ENCODE data around the gene GULP1. TPM values are rescaled to one million over a fixed set of nuclear protein-coding genes. Genes with fewer than 3 reads are reported as not detected.

GULP1 gene
- total and polyA plus RNA-seq, 10 of the 15 experiments (the other 5 are each of a cell fraction or from before 2014, with no cell fraction given), result 0.02 to 1.3 (median 0.15) TPM; not detected in 5

GRCh38 chr2:188422726-188423125 lies 131.1 kb downstream of the GULP1 start:
- H3K4me1 ChIP-seq (ENCODE audit: control insufficient read depth, insufficient read depth, low read length), result no peaks in the 10 kb centered on the region
- no TSS peak for BruUV-seq (replicated peaks)
- H3K4me2 ChIP-seq (ENCODE audit: control insufficient read depth, insufficient read depth), result no peak overlapping the region
- no peak for TF ChIP-seq TCF12 (IDR thresholded peaks at IDR 0.05; ENCODE audit: low read depth, low read length)
- no peak for TF ChIP-seq ZNF24 (IDR thresholded peaks at IDR 0.05)
- TF ChIP-seq CHD1 (IDR thresholded peaks at IDR 0.05; ENCODE audit: low read depth, low read length), result no peak
- TF ChIP-seq, protein P1, sequence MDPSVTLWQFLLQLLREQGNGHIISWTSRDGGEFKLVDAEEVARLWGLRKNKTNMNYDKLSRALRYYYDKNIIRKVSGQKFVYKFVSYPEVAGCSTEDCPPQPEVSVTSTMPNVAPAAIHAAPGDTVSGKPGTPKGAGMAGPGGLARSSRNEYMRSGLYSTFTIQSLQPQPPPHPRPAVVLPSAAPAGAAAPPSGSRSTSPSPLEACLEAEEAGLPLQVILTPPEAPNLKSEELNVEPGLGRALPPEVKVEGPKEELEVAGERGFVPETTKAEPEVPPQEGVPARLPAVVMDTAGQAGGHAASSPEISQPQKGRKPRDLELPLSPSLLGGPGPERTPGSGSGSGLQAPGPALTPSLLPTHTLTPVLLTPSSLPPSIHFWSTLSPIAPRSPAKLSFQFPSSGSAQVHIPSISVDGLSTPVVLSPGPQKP (IDR thresholded peaks at IDR 0.05; ENCODE audit: low read depth, low read length), result no peak
- TF ChIP-seq MYB (IDR thresholded peaks at IDR 0.05; ENCODE audit: borderline replicate concordance, low read depth, low read length), result no peak
- TF ChIP-seq ZBED1 (IDR thresholded peaks at IDR 0.05; ENCODE audit: borderline replicate concordance), result no peak
- no peak for TF ChIP-seq LARP7 (IDR thresholded peaks at IDR 0.05)
- TF ChIP-seq, protein P2, sequence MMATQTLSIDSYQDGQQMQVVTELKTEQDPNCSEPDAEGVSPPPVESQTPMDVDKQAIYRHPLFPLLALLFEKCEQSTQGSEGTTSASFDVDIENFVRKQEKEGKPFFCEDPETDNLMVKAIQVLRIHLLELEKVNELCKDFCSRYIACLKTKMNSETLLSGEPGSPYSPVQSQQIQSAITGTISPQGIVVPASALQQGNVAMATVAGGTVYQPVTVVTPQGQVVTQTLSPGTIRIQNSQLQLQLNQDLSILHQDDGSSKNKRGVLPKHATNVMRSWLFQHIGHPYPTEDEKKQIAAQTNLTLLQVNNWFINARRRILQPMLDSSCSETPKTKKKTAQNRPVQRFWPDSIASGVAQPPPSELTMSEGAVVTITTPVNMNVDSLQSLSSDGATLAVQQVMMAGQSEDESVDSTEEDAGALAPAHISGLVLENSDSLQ (IDR thresholded peaks at IDR 0.05), result no peak
- no peak for TF ChIP-seq SMARCA5 (IDR thresholded peaks at IDR 0.05)
- TF ChIP-seq SMC3 (IDR thresholded peaks at IDR 0.05; ENCODE audit: borderline replicate concordance, low read length), result no peak
- TF ChIP-seq HCFC1 (IDR thresholded peaks at IDR 0.05; ENCODE audit: low read length), result no peak
- TF ChIP-seq JUND (IDR thresholded peaks at IDR 0.05; ENCODE audit: low read depth, low read length), result no peak
- TF ChIP-seq TBL1XR1 (IDR thresholded peaks at IDR 0.05; ENCODE audit: low read depth, low read length), result no peak
- TF ChIP-seq SPI1 (IDR thresholded peaks at IDR 0.05; ENCODE audit: borderline replicate concordance, insufficient read depth, low read depth, low read length), result no peak
- no peak for TF ChIP-seq JUNB (IDR thresholded peaks at IDR 0.05)
- TF ChIP-seq CBX3 (IDR thresholded peaks at IDR 0.05; ENCODE audit: borderline replicate concordance, low read depth), result no peak
- CTCF ChIA-PET, result interaction anchor here (1.4 kb wide), 1 partner anchor 9 kb away, joined by 3 read pairs; no protein-coding TSS in a partner anchor
- RAD21 ChIA-PET (ENCODE audit: unreplicated experiment), result interaction anchor here (0.5 kb wide), 1 partner anchor 530 kb away, joined by 3 read pairs; no protein-coding TSS in a partner anchor
- no peak overlapping the region for H2AFZ ChIP-seq (ENCODE audit: control insufficient read depth, low read depth, low read length)
- SMC1A ChIA-PET (ENCODE audit: uncharacterized antibody, unreplicated experiment), result no interaction called here
- no peaks in the 10 kb centered on the region for H3K27me3 ChIP-seq (replicated peaks in 1 of 2; ENCODE audit: control insufficient read depth in 2 of 2, insufficient read depth in 2 of 2, low read length in 1 of 2)
- no peak overlapping the region for H3K9ac ChIP-seq (ENCODE audit: control insufficient read depth, insufficient read depth, low read length)
- no peak overlapping the region for H3K27ac ChIP-seq (ENCODE audit: control insufficient read depth, insufficient read depth)
- no peaks in the 10 kb centered on the region for H3K36me3 ChIP-seq (ENCODE audit: control insufficient read depth in 2 of 2, insufficient read depth in 2 of 2, low read length in 1 of 2)
- intact Hi-C loops (cut with micrococcal nuclease; ENCODE audit: unreplicated experiment) (no loop called here), in situ Hi-C loops (cut with MboI) (no loop called here)
- ATAC-seq (0 out of 3 replicates have a peak, but pooled peaks have one; percentile 45), DNase-seq (ENCODE audit: low read depth, low spot score) (no peak), FAIRE-seq (no peak)
- POLR2A ChIA-PET, result no interaction called here
- H3K4me3 ChIP-seq, result no peak overlapping the region
- H3K9me3 ChIP-seq (replicated peaks; ENCODE audit: control insufficient read depth, insufficient read depth, low read length), result no peaks in the 10 kb centered on the region
- no peaks in the 10 kb centered on the region for H3K79me2 ChIP-seq (ENCODE audit: control insufficient read depth, insufficient read depth, low read length)
- 28% methylated on average over 1 of the region's 1 CpG for WGBS (ENCODE audit: insufficient coverage, insufficient replicate concordance, low lambda C conversion rate, missing lambda C conversion rate)
- no peaks in the 10 kb centered on the region for H4K20me1 ChIP-seq (ENCODE audit: control insufficient read depth, insufficient read depth)
